ENCODE results near the gene NACAD.
"Not testable (repeated sequence)": the region's sequence is repeated elsewhere in the genome, so short reads cannot be mapped to it uniquely, and the experiment has no call there.

Gene NACAD

DNA sequence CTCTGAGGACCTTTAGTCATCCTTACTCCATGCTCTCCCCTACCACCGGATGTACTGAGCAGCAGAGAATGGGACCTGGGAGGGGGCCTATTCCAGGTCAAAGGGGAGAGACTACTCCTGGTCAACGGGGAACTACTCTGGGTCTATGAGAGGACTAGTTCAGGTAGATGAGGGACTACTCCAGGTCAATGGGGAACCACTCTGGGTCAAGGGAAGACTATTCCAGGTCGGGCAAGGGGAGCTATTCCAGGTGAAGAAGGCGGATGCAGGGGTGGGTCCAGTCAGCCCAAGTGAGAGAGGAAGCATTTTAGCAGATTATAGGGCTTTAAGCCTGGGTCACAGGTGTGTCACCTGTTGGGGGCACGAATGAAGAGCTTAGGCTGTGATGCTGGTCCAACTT is 53.4 kb downstream of the NACAD start:
- Histone ChIP-seq H3K4me1 (ENCODE audit: insufficient read depth, low read length) (peaks cover 34% of the 10 kb centered on the region), H4K20me1 (ENCODE audit: insufficient read depth, low read length) (peaks cover 67% of the 10 kb centered on the region), H3K9ac (ENCODE audit: low read depth, low read length) (no peak overlapping the region), H2AFZ (ENCODE audit: low read depth, low read length) (no peak overlapping the region), H3K4me2 (ENCODE audit: insufficient read depth, low read length) (peak overlapping the region; percentile 2; the same call in 1 of the 2 replicates), H3K27me3 (ENCODE audit: insufficient read depth, low read length, poor library complexity) (no peaks in the 10 kb centered on the region), H3K79me2 (ENCODE audit: insufficient read depth, low read length) (peaks cover 96% of the 10 kb centered on the region), H3K4me3 (ENCODE audit: low read depth in 1 of 2, low read length in 2 of 2) (no peak overlapping the region), H3K36me3 (ENCODE audit: insufficient read depth, low read length) (peaks cover 66% of the 10 kb centered on the region), H3K27ac (ENCODE audit: low read length) (peak overlapping the region; percentile 18; the same call in 1 of the 2 replicates), H3K9me3 (ENCODE audit: insufficient read depth, low read length, severe bottlenecking) (no peaks in the 10 kb centered on the region)
- DNase-seq: no peak
- ATAC-seq (ENCODE audit: insufficient read depth, low read depth): no peak
- TF ChIP-seq EZH2 (IDR thresholded peaks at IDR 0.05; ENCODE audit: borderline replicate concordance, low read depth, low read length, severe bottlenecking): no peak
- TF ChIP-seq, protein P1, sequence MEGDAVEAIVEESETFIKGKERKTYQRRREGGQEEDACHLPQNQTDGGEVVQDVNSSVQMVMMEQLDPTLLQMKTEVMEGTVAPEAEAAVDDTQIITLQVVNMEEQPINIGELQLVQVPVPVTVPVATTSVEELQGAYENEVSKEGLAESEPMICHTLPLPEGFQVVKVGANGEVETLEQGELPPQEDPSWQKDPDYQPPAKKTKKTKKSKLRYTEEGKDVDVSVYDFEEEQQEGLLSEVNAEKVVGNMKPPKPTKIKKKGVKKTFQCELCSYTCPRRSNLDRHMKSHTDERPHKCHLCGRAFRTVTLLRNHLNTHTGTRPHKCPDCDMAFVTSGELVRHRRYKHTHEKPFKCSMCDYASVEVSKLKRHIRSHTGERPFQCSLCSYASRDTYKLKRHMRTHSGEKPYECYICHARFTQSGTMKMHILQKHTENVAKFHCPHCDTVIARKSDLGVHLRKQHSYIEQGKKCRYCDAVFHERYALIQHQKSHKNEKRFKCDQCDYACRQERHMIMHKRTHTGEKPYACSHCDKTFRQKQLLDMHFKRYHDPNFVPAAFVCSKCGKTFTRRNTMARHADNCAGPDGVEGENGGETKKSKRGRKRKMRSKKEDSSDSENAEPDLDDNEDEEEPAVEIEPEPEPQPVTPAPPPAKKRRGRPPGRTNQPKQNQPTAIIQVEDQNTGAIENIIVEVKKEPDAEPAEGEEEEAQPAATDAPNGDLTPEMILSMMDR (IDR thresholded peaks at IDR 0.05; ENCODE audit: borderline replicate concordance, extremely low read depth, low read length, poor library complexity, severe bottlenecking): no peak

DNA sequence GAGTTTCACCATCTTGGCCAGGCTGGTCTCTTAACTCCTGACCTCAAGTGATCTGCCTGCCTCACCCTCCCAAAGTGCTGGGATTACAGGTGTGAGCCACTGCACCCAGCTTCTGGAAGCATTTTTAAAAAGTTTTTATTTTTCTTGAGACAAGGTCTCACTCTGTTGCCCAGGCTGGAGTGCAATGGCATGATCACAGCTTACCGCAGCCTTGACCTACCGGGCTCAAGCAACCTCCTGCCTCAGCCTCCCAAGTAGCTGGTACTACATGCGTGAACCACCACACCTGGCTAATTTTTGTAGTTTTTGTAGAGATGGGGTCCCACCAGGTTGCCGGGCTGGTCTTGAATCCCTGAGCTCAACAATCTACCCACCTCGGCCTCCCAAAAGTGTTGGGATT is 54.1 kb downstream of the NACAD start:
- Histone ChIP-seq H3K36me3 (ENCODE audit: insufficient read depth, low read length) (peaks cover 69% of the 10 kb centered on the region), H3K79me2 (ENCODE audit: insufficient read depth, low read length) (peaks cover 97% of the 10 kb centered on the region), H3K4me1 (ENCODE audit: insufficient read depth, low read length) (peaks cover 41% of the 10 kb centered on the region), H3K4me2 (ENCODE audit: insufficient read depth, low read length) (0 out of 2 replicates have a peak overlapping the region, but pooled peaks have one; percentile 31), H4K20me1 (ENCODE audit: insufficient read depth, low read length) (peaks cover 70% of the 10 kb centered on the region), H3K27ac (ENCODE audit: low read length) (peak overlapping the region; percentile 28; the same call in 1 of the 2 replicates)
- H3K4me3 ChIP-seq (ENCODE audit: low read depth in 1 of 2, low read length in 2 of 2); H3K27me3 ChIP-seq (ENCODE audit: insufficient read depth, low read length, poor library complexity); DNase-seq; ATAC-seq (ENCODE audit: insufficient read depth, low read depth); H2AFZ ChIP-seq (ENCODE audit: low read depth, low read length); H3K9me3 ChIP-seq (ENCODE audit: insufficient read depth, low read length, severe bottlenecking); H3K9ac ChIP-seq (ENCODE audit: low read depth, low read length): not testable (repeated sequence)

DNA sequence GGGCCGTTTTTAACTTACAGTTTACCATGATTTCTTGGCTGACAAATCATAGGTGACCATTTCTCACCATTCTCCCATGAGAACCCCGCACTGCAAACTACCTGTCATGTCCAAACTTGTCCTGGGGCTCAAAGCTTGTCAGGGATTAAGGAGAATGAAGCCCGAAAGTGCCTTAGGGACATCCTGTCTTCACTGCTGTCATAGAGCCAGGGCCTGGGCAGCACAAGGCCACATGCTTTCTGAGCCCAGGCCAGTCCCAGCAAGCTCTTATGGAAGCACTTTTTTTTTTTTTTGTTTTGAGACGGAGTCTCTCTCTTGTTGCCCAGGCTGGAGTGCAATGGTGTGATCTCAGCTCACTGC is 54.9 kb downstream of the NACAD start:
- peaks cover 49% of the 10 kb centered on the region for H3K4me1 ChIP-seq (ENCODE audit: insufficient read depth, low read length)
- peaks cover 73% of the 10 kb centered on the region for H4K20me1 ChIP-seq (ENCODE audit: insufficient read depth, low read length)
- TF ChIP-seq, protein P1 (IDR thresholded peaks at IDR 0.05; ENCODE audit: borderline replicate concordance, extremely low read depth, low read length, poor library complexity, severe bottlenecking): no peak
- TF ChIP-seq EZH2 (IDR thresholded peaks at IDR 0.05; ENCODE audit: borderline replicate concordance, low read depth, low read length, severe bottlenecking): no peak
- DNase-seq (no peak), ATAC-seq (ENCODE audit: insufficient read depth, low read depth) (no peak)
- H3K4me3 ChIP-seq (ENCODE audit: low read depth in 1 of 2, low read length in 2 of 2): no peak overlapping the region
- H3K27ac ChIP-seq (ENCODE audit: low read length): peak overlapping the region; percentile 59
- peaks cover 100% of the 10 kb centered on the region for H3K79me2 ChIP-seq (ENCODE audit: insufficient read depth, low read length)
- no peak overlapping the region for H3K9ac ChIP-seq (ENCODE audit: low read depth, low read length)
- no peak overlapping the region for H3K4me2 ChIP-seq (ENCODE audit: insufficient read depth, low read length)
- H3K36me3 ChIP-seq (ENCODE audit: insufficient read depth, low read length): peaks cover 67% of the 10 kb centered on the region
- no peaks in the 10 kb centered on the region for H3K27me3 ChIP-seq (ENCODE audit: insufficient read depth, low read length, poor library complexity)
- no peak overlapping the region for H2AFZ ChIP-seq (ENCODE audit: low read depth, low read length)
- no peaks in the 10 kb centered on the region for H3K9me3 ChIP-seq (ENCODE audit: insufficient read depth, low read length, severe bottlenecking)

DNA sequence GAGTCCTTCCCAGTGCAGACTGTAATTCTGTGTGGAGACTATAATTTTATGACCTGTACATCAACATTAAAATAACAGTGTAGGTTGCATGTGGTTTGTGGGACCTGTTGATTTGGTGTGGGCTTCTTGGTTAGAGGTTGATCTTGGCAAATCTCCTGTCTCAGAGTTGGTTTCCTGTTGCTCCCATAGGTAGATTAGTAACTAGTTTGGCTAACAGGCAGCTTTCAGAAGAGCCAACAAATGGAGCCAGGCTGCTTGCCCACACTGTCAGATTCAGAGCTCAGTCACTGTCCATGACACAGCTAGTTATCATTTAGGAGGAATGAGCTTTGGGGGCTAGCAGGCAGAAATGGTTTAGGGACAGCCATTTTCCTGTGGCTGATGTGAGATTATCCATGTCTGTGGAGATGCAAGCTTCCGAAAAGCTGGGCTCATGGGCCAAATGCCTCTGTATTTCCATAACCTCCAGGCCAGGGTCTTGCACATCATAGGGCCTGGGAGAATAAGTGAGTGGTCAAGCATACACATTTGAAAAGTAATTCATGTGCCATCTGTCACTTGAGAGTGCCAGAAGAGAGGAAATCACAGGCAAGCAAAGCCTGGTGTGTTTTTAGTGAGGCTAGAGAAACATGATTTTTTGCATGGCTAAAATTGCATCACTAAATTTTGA is 55.4 kb downstream of the NACAD start:
- Histone ChIP-seq H3K27ac (ENCODE audit: low read length) (peak overlapping the region; percentile 59), H3K9me3 (ENCODE audit: insufficient read depth, low read length, severe bottlenecking) (no peaks in the 10 kb centered on the region), H3K4me2 (ENCODE audit: insufficient read depth, low read length) (peak overlapping the region; percentile 31; the same call in 1 of the 2 replicates), H3K4me1 (ENCODE audit: insufficient read depth, low read length) (peaks cover 54% of the 10 kb centered on the region), H3K36me3 (ENCODE audit: insufficient read depth, low read length) (peaks cover 66% of the 10 kb centered on the region), H4K20me1 (ENCODE audit: insufficient read depth, low read length) (peaks cover 72% of the 10 kb centered on the region), H2AFZ (ENCODE audit: low read depth, low read length) (no peak overlapping the region), H3K9ac (ENCODE audit: low read depth, low read length) (no peak overlapping the region), H3K4me3 (ENCODE audit: low read depth in 1 of 2, low read length in 2 of 2) (no peak overlapping the region), H3K27me3 (ENCODE audit: insufficient read depth, low read length, poor library complexity) (no peaks in the 10 kb centered on the region), H3K79me2 (ENCODE audit: insufficient read depth, low read length) (peaks cover 100% of the 10 kb centered on the region)
- ATAC-seq (ENCODE audit: insufficient read depth, low read depth) (peak; percentile 40; the same call in 2 of the 3 replicates), DNase-seq (no peak)
- TF ChIP-seq, protein P1 (IDR thresholded peaks at IDR 0.05; ENCODE audit: borderline replicate concordance, extremely low read depth, low read length, poor library complexity, severe bottlenecking): no peak
- no peak for TF ChIP-seq EZH2 (IDR thresholded peaks at IDR 0.05; ENCODE audit: borderline replicate concordance, low read depth, low read length, severe bottlenecking)
